KOPT-K1 (cell line): ENCODE data around the gene COL4A1.

Source experiments
- H3K27ac ChIP-seq: fragments of 200-600 bp; sonication (generic); 2 replicates; pipeline ENCODE4 v1.5.1; 2016; ENCODE audit warnings: antibody characterized with exemption, mild to moderate bottlenecking, low read depth, low read length; ENCODE audit not compliant: poor library complexity, severe bottlenecking
- H3K36me3 ChIP-seq: fragments of 200-600 bp; sonication (generic); 2 replicates; pipeline ENCODE4 v1.5.1; 2017; ENCODE audit warnings: antibody characterized with exemption, mild to moderate bottlenecking, low read length, moderate library complexity; ENCODE audit not compliant: insufficient read depth
- H3K9me3 ChIP-seq: fragments of 200-600 bp; sonication (generic); 2 replicates; pipeline ENCODE4 v1.5.1; 2017; ENCODE audit warnings: antibody characterized with exemption, low read length, mild to moderate bottlenecking; ENCODE audit not compliant: insufficient read depth, poor library complexity, severe bottlenecking

Gene COL4A1

GRCh38 chr13:110286833-110287819 is 19.8 kb downstream of the COL4A1 start:
- H3K36me3 ChIP-seq = no peaks in the 10 kb centered on the region
- H3K27ac ChIP-seq = no peak overlapping the region
- H3K9me3 ChIP-seq = no peaks in the 10 kb centered on the region

GRCh38 chr13:110285991-110286832 is 20.7 kb downstream of the COL4A1 start:
- Histone ChIP-seq H3K9me3 (no peaks in the 10 kb centered on the region), H3K27ac (no peak overlapping the region), H3K36me3 (no peaks in the 10 kb centered on the region)

- no peak overlapping the region for H3K27ac ChIP-seq
- H3K9me3 ChIP-seq = no peaks in the 10 kb centered on the region
- no peaks in the 10 kb centered on the region for H3K36me3 ChIP-seq
These were observed 22.0 kb downstream of the COL4A1 start for GRCh38 chr13:110284779-110285484.

GRCh38 chr13:110283736-110284517 is 23.0 kb downstream of the COL4A1 start:
- Histone ChIP-seq H3K36me3 (no peaks in the 10 kb centered on the region), H3K9me3 (no peaks in the 10 kb centered on the region), H3K27ac (no peak overlapping the region)

GRCh38 chr13:110282316-110282841 is 24.6 kb downstream of the COL4A1 start:
- no peak overlapping the region for H3K27ac ChIP-seq

GRCh38 chr13:110281736-110282135 is 25.2 kb downstream of the COL4A1 start:
- no peak overlapping the region for H3K27ac ChIP-seq
- H3K9me3 ChIP-seq = no peaks in the 10 kb centered on the region
- no peaks in the 10 kb centered on the region for H3K36me3 ChIP-seq

More at GRCh38 chr13:110282316-110282841, 24.6 kb downstream of the COL4A1 start:
- H3K36me3 ChIP-seq = no peaks in the 10 kb centered on the region
- no peaks in the 10 kb centered on the region for H3K9me3 ChIP-seq

- Histone ChIP-seq H3K27ac (no peak overlapping the region), H3K36me3 (no peaks in the 10 kb centered on the region), H3K9me3 (no peaks in the 10 kb centered on the region)
These were observed 25.8 kb downstream of the COL4A1 start for GRCh38 chr13:110280985-110281688.

GRCh38 chr13:110280231-110280813 is 26.6 kb downstream of the COL4A1 start:
- no peak overlapping the region for H3K27ac ChIP-seq
- no peaks in the 10 kb centered on the region for H3K36me3 ChIP-seq
- no peaks in the 10 kb centered on the region for H3K9me3 ChIP-seq

- Histone ChIP-seq H3K9me3 (no peaks in the 10 kb centered on the region), H3K36me3 (no peaks in the 10 kb centered on the region), H3K27ac (no peak overlapping the region)
These were observed 27.3 kb downstream of the COL4A1 start for GRCh38 chr13:110279684-110280083.

- H3K9me3 ChIP-seq = no peaks in the 10 kb centered on the region
- no peak overlapping the region for H3K27ac ChIP-seq
- no peaks in the 10 kb centered on the region for H3K36me3 ChIP-seq
These were observed 28.1 kb downstream of the COL4A1 start for GRCh38 chr13:110278859-110279258.

GRCh38 chr13:110277357-110277975 is 29.5 kb downstream of the COL4A1 start:
- H3K9me3 ChIP-seq = no peaks in the 10 kb centered on the region
- no peak overlapping the region for H3K27ac ChIP-seq
- H3K36me3 ChIP-seq = no peaks in the 10 kb centered on the region

- Histone ChIP-seq H3K9me3 (no peaks in the 10 kb centered on the region), H3K36me3 (no peaks in the 10 kb centered on the region), H3K27ac (no peak overlapping the region)
These were observed 30.4 kb downstream of the COL4A1 start for GRCh38 chr13:110276553-110276950.
